GM20000 (cell line): ENCODE data around the gene SLC6A7.

Experiments
- DNase-seq: peaks from one replicate; pipeline ENCODE4 v3.0.0; 2012; ENCODE audit warnings: low spot score
- TF ChIP-seq, protein P1 (sequence below): IDR thresholded peaks from 2 replicates; pipeline ENCODE4 v1.5.1; 2012; ENCODE audit warnings: mild to moderate bottlenecking, control low read depth; ENCODE audit errors: extremely low read depth, missing control alignments

Gene SLC6A7

DNA sequence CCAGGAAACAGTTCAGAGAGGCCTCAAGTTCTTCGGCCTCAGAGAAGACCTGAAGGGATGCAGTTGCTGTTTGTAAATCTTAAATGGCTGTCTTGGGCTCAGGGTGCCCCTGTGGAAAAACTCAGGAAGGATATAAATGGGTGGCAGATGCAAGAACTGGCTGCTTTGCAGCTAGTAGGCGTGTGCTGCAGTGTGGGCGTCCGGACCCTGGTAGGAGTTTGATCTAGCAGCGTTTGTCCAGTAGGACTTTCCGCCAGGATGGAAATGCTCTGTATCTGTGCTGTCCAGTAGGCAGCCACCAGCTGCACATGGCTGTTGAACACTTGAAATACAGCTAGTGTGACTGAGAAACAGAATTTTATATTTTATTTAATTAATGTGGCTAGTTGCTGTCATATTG, 15.6 kb upstream of the SLC6A7 start:
- TF ChIP-seq, protein P1, sequence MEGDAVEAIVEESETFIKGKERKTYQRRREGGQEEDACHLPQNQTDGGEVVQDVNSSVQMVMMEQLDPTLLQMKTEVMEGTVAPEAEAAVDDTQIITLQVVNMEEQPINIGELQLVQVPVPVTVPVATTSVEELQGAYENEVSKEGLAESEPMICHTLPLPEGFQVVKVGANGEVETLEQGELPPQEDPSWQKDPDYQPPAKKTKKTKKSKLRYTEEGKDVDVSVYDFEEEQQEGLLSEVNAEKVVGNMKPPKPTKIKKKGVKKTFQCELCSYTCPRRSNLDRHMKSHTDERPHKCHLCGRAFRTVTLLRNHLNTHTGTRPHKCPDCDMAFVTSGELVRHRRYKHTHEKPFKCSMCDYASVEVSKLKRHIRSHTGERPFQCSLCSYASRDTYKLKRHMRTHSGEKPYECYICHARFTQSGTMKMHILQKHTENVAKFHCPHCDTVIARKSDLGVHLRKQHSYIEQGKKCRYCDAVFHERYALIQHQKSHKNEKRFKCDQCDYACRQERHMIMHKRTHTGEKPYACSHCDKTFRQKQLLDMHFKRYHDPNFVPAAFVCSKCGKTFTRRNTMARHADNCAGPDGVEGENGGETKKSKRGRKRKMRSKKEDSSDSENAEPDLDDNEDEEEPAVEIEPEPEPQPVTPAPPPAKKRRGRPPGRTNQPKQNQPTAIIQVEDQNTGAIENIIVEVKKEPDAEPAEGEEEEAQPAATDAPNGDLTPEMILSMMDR = no peak
- no peak for DNase-seq

DNA sequence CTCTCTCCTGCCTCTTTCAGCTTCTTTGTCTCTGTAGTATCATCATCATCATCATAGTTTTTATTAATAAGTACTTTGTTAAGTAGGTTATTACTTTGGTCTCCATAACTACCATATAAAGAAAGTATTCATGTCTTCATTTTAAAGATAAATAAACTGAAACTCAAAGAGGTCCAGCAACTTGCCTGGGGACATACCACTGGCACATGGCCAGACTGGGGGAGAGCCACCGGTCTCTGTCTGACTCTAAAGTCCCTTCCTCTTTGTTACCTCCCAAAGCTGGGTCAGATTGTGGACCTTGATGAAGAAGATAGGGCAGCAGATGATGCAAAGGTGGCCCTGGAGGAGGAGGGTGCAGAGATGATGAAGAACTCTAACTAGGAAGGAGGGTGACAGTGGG, 14.8 kb upstream of the SLC6A7 start:
- TF ChIP-seq, protein P1 = no peak
- no peak for DNase-seq

DNA sequence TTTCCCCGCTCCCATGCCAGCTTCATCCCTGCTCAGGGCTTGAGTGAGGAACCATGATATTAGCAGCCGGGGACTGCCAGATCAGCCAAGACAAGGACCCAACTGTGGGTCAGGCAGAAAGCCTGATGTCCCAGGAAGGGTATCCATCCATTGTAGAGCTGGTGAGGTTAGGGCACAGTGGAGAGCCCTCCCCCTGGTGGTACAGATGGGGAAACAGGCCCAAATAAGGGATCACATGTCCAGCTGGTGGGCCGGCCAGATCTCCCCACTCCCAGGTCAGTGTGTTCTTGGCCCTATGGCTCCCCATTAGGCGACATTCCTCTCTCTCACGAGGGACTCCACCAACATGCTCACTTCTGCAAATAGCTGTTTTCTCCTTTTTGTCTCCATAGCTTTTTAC, 14.3 kb upstream of the SLC6A7 start:
- peak; percentile 68 for DNase-seq
- TF ChIP-seq, protein P1 = peak; percentile 25

DNA sequence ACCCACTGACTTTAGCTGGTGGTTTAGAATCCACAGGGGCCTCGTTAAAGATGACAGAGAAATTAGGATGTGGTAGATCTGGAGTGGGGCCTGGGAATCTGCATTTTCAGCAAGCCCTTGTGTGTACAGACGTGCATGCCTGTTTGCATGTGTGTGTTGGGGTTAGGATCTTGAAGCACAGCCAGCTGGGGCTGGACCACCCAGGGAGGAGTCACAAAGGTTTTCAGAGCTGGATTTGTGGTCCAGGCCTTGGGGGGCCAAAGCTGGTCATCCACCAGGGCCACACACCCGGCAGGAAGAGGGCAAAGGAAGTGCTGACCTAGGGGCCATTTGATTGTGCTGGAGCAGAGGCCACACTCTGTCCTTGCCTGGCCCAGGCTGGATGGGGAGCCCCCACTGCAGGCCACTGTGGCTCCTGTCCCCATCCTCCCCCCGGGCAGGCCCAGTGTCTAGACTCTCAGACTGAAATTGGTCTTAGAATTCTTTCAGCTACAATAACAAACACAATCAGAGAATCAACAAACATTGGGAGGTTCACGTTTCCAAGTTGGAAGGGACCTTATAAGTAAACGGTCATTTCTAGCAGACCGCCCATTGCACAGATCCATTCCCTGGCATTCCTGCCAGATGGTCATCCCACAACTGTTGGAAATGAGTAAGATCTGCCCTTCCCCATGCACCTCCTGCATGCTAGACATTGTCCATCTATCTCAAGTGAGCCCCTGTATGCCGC, 13.0 kb upstream of the SLC6A7 start:
- DNase-seq = no peak
- TF ChIP-seq, protein P1 = no peak

DNA sequence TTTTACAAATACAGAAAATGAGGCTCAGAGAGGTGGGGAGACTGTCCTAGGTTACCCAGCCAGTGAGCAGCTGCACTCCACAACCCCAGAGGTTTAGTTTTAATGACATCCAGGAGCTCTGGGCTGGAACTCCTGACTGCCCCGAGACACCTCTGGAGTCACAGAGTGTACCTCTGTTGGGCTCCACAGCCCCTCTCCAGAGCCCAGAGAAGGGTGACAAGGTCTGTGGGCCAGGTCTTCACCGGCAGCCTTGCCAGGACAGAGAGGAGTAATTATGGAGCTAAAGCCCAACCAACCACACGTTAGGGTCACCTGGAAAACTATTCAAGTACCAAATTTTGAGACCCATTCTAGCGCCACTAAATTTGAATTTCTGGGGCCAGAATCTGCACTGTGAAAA, 12.1 kb upstream of the SLC6A7 start:
- TF ChIP-seq, protein P1 = no peak
- DNase-seq = no peak

DNA sequence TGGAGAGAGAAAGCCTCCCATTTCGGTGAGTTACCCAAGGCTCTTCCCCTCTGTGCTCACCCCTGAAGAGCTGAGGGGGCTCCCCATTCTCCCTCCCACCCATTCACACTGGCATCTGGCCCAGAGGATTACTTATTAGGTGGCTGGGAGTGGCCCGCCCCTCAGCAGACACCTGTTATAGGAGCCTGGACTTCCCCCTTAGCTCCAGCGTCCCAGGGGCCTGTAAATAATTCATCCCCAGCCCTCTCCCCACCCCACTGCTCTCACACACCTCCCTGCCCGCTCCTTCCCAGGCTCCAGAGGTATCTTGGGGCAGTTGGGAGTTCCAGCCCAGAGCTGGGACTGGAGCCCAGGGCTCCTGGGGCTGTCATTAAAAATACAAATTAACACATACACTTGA, 11.6 kb upstream of the SLC6A7 start:
- TF ChIP-seq, protein P1 = no peak
- peak; percentile 61 for DNase-seq

DNA sequence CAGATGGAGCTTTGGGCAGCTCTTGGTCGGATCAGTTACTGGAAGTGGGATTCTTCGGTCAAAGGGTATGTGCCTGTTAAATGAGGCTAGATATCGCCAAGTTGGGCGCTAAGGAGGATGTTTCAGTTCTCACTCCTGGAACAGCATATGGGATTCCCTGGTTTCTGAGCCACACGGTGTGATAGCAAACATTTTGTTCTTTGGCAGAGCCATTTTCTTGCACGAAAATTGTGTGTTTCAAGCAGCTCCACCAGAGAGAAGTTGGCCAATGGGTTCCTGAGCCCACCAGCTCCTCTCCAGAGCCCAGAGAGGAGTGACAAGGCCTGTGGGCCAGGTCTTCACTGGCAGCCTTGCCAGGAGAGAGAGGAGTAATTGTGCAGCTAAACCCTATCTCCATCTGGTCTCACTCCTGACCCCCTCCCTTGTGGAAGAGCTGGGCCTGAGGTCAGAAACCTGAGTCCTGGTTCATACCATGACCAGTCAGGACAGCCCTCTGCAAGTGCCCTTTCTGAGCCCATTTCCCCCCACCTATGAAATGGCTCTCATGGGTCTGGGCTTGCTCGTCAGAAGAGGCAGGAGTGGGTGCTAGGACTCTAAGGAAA, 10.7 kb upstream of the SLC6A7 start:
- TF ChIP-seq, protein P1 = no peak
- no peak for DNase-seq
